Activated CD8-positive, alpha-beta memory T cell treated with anti-CD3 and anti-CD28 coated beads, Interleukin-2, amount 10 ng/mL, durations not matched to agents 7 days and 5 days (primary cell): Measurements from ENCODE around the gene SCFD2. TPM values are rescaled to one million over a fixed set of nuclear protein-coding genes. Genes with fewer than 3 reads are reported as not detected.

Source experiments
- ATAC-seq: fragments of 150-1000 bp; cut with Tn5 transposase; one replicate; pipeline ENCODE4 v1.10.0; 2021; ENCODE audit warnings: moderate library complexity
- CTCF ChIA-PET: fragments of 350-600 bp; sonication (Branson Sonifier 250); formaldehyde crosslinking; loops from one replicate; lab custom pipeline; 2021; ENCODE audit warnings: antibody characterized with exemption; lab: Charles Lee
- DNase-seq: peaks from one replicate; pipeline ENCODE4 v3.0.0-alpha.2; 2020
- H3K27ac Mint-ChIP-seq: one replicate; pipeline ENCODE4 v1.8.0; 2021; ENCODE audit warnings: mild to moderate bottlenecking, mixed read lengths
- H3K27me3 Mint-ChIP-seq: one replicate; pipeline ENCODE4 v1.8.0; 2021; ENCODE audit warnings: mixed read lengths
- H3K36me3 Mint-ChIP-seq: one replicate; pipeline ENCODE4 v1.8.0; 2021; ENCODE audit warnings: mild to moderate bottlenecking, mixed read lengths
- H3K4me1 Mint-ChIP-seq: one replicate; pipeline ENCODE4 v1.8.0; 2021; ENCODE audit warnings: mixed read lengths
- H3K4me3 Mint-ChIP-seq: one replicate; pipeline ENCODE4 v1.8.0; 2021; ENCODE audit warnings: mild to moderate bottlenecking, moderate library complexity, mixed read lengths
- H3K9me3 Mint-ChIP-seq: one replicate; pipeline ENCODE4 v1.8.0; 2022; ENCODE audit warnings: low read depth, mixed read lengths
- total RNA-seq, 2 experiments: library from RNA; stranded (reverse); gene quantifications; one replicate each; pipeline ENCODE4 v1.2.3, GENCODE V29; 2021

SCFD2 gene
- total RNA-seq, 2 experiments from 2014 or later, result 28.3 to 30.9 TPM

DNA sequence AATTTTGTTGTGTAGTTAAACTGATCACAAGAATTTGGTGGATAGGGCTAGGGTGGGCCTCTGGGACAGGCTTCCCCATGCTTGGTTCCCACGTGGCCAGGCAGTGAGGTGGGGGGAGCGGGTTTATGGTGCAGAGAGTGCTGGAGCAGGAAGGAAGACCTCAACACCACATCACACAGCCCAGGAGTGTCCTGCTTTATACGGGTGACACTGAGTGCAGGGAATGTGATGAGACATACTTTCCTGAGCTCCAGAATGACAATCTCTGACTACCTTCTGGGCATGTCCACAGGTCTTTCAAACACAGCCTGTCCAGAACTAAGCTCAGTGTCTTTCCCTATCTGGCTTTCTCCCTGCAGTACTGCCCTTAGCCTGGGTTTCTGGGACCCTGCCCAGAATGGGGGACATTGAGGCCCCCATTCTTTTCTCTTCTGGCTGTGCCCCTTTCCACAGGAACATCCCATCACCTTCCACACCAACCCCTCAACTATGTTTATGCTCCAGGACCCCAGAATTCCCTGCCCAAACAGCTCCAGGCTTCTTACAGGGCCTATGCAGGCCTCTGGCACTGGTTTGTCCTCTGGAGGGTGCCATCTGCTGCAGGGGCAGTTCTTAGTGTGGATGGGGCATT is 540.3 kb downstream of the SCFD2 start:
- Mint-ChIP-seq H3K27ac (no peak overlapping the region), H3K4me1 (peaks cover 23% of the 10 kb centered on the region), H3K36me3 (peaks cover 5% of the 10 kb centered on the region), H3K4me3 (no peak overlapping the region), H3K9me3 (no peaks in the 10 kb centered on the region), H3K27me3 (no peaks in the 10 kb centered on the region)
- CTCF ChIA-PET, result no interaction called here
- DNase-seq (no peak), ATAC-seq (no peak)

DNA sequence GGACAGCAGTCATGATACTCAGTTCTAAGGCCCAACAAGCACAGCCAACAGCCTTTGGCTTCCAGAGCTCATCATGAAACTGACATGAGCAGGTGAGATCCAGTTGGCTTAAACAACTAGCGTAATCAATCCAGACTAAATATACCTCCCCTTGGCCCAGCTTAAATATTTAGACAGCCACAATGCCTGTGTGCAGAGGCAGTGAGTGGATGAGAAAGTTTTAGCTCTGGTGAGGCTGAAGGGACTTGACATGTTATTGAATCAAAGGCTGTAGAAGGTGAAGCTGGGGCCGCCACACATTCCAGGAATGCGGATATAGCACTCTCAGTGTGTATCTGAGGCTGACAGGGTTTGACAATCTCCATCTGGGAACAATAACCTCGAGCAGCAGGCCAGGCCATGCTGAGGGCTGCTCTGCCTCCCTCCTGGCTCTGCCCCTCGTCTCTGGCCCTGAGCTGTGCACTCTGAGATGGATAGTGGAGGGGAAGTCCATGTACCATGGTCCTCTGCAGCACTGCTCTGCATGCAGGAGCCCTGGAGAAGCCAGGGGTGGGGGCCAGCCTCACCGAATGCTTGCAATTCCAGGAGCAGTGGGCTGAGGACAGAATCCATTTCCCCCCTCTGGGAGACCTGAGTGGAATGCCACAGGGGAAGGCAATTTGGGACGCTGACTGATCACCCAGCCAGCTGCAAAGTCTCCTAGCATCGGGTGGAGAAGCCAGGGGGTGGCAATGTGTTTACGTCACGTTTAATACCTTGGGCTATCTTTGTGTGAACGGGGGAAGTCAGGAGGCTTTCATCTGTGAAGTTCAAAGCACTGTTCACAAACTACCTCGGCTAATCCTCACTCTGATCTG is 541.0 kb downstream of the SCFD2 start:
- ATAC-seq, result no peak
- Mint-ChIP-seq H3K4me3 (no peak overlapping the region), H3K36me3 (peaks cover 5% of the 10 kb centered on the region), H3K27ac (no peak overlapping the region), H3K27me3 (no peaks in the 10 kb centered on the region), H3K4me1 (peaks cover 23% of the 10 kb centered on the region), H3K9me3 (no peaks in the 10 kb centered on the region)
- no peak for DNase-seq
- CTCF ChIA-PET, result no interaction called here

DNA sequence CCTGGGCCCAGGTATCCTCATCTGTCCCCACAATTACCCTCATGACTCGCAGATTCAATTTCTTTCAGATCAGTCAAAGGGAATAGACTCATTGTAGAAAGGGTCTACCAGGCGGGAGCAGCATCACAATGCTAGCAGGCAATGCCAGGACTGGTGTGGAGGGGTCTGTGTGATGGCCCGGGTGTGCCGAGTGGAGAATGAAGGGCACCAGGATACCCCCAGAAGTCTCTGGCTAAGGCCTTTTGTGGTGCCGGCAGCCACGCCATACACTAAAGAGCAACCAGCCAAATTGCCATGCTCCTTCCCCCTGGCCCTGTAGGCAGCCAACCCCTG is 541.6 kb downstream of the SCFD2 start:
- Mint-ChIP-seq H3K27ac (no peak overlapping the region), H3K36me3 (peaks cover 5% of the 10 kb centered on the region), H3K4me3 (no peak overlapping the region), H3K4me1 (peaks cover 23% of the 10 kb centered on the region), H3K27me3 (no peaks in the 10 kb centered on the region), H3K9me3 (no peaks in the 10 kb centered on the region)
- CTCF ChIA-PET, result no interaction called here
- DNase-seq (no peak), ATAC-seq (no peak)

DNA sequence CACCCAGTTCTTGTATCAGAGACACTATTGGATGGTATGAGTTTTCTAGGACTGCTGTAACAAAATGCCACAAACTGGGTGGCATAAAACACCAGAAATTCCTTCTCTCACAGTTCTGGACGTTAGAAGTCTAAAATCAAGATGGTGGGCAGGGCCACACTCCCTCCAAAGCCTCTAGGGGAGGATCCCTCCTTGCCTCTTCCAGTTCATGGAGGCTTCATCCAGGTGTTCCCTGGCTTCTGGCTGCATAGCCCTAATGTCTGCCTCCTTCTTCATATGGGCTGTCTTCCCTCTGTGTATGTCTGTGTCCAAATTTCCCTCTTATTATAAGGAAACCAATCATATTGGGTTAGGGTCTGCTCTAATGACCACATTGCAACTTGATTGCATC is 542.2 kb downstream of the SCFD2 start:
- Mint-ChIP-seq H3K9me3 (no peaks in the 10 kb centered on the region), H3K27me3 (no peaks in the 10 kb centered on the region), H3K4me1 (peaks cover 23% of the 10 kb centered on the region), H3K27ac (no peak overlapping the region), H3K36me3 (peaks cover 5% of the 10 kb centered on the region), H3K4me3 (no peak overlapping the region)
- DNase-seq, result no peak
- no peak for ATAC-seq
- CTCF ChIA-PET, result interaction anchor here (1.3 kb wide), 1 partner anchor 11 kb away, joined by 6 read pairs; no protein-coding TSS in a partner anchor

Other genes starting within 250 kb of the SCFD2 start
- 10 to 100 TPM; 79.5 to 80.6 TPM for gene FIP1L1, start 11.6 kb upstream of the SCFD2 start, total RNA-seq
- not detected for gene LNX1, start 225.4 kb upstream of the SCFD2 start, total RNA-seq